Neural progenitor cell (in vitro differentiated cells): ENCODE results near the gene KRTAP12-2.

Experiments
- EZH2 ChIP-seq: fragments of 200-600 bp; sonication (generic); IDR thresholded peaks from 2 replicates; pipeline ENCODE4 v1.6.1; 2017; ENCODE audit warnings: antibody characterized with exemption, mild to moderate bottlenecking, moderate library complexity
- EZH2phosphoT487 ChIP-seq: fragments of 200-600 bp; sonication (generic); IDR thresholded peaks from 2 replicates; pipeline ENCODE4 v1.6.1; 2017; ENCODE audit warnings: antibody characterized with exemption
- TF ChIP-seq, protein P1 (sequence below): fragments of 200-600 bp; sonication (generic); IDR thresholded peaks from 2 replicates; pipeline ENCODE4 v1.5.1; 2017; ENCODE audit warnings: antibody characterized with exemption, mild to moderate bottlenecking

DNA sequence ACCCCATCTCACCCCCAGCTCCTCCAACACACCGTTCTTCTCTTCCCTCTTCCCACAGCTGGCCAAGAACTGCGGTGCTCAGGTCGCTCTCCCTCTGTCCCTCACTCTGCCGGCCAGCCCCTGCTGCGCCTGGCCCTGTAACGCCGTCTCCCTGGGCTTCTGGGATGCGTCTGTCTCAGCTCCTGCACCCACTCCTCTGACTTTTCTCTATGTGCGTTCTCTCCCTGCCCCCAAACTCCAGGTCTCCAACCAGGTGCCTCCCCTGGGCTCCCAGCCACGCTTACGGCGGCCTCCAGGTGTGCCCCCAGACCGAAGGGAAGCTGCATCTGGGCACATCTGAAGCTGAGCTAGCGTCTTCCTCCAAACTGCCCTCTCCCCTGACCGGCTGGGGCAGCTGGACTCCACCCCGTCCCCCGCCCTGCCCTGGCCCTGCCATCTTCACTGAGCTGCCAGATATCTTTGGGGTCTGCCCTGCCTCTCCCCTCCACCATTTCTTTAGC lies 32.8 kb upstream of the KRTAP12-2 start:
- TF ChIP-seq, protein P1, sequence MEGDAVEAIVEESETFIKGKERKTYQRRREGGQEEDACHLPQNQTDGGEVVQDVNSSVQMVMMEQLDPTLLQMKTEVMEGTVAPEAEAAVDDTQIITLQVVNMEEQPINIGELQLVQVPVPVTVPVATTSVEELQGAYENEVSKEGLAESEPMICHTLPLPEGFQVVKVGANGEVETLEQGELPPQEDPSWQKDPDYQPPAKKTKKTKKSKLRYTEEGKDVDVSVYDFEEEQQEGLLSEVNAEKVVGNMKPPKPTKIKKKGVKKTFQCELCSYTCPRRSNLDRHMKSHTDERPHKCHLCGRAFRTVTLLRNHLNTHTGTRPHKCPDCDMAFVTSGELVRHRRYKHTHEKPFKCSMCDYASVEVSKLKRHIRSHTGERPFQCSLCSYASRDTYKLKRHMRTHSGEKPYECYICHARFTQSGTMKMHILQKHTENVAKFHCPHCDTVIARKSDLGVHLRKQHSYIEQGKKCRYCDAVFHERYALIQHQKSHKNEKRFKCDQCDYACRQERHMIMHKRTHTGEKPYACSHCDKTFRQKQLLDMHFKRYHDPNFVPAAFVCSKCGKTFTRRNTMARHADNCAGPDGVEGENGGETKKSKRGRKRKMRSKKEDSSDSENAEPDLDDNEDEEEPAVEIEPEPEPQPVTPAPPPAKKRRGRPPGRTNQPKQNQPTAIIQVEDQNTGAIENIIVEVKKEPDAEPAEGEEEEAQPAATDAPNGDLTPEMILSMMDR = no peak
- no peak for TF ChIP-seq EZH2phosphoT487
- TF ChIP-seq EZH2 = no peak
